ENCODE results near the gene E2F2.

DNA sequence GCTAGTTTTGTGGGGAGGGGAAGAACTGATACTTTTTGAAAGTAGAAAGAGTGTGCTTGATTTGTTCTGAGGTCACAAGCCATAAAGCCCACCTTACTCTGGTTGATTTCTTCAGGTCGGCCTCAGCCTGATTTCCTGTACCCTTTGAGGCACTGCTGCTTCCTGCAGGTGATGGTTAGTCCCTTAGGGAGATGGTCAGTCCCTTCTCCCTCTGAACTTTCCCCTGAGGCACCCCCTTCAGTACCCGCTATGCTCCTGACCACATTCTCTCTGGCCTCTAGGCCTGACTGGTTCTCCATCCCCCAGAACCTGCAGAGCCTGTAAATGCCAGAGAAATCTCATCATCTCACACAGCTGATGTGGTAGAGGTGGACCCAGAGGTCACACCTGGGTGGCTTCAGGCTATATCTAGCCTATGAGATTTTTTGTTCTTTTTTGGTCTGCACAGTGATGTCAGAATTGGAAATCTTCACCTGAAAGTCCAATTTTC lies 43.3 kb upstream of the E2F2 start:
- TF ChIP-seq, protein P1, sequence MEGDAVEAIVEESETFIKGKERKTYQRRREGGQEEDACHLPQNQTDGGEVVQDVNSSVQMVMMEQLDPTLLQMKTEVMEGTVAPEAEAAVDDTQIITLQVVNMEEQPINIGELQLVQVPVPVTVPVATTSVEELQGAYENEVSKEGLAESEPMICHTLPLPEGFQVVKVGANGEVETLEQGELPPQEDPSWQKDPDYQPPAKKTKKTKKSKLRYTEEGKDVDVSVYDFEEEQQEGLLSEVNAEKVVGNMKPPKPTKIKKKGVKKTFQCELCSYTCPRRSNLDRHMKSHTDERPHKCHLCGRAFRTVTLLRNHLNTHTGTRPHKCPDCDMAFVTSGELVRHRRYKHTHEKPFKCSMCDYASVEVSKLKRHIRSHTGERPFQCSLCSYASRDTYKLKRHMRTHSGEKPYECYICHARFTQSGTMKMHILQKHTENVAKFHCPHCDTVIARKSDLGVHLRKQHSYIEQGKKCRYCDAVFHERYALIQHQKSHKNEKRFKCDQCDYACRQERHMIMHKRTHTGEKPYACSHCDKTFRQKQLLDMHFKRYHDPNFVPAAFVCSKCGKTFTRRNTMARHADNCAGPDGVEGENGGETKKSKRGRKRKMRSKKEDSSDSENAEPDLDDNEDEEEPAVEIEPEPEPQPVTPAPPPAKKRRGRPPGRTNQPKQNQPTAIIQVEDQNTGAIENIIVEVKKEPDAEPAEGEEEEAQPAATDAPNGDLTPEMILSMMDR (IDR thresholded peaks at IDR 0.05; ENCODE audit: insufficient read depth, low read length, poor library complexity, severe bottlenecking), result no peak
- TF ChIP-seq EZH2phosphoT487 (conservative IDR thresholded peaks at IDR 0.05; ENCODE audit: low read length), result no peak

Data from SU-DHL-6 (cell line).